A673 (cell line): ENCODE data around the gene STK10. TPM values are rescaled to one million over a fixed set of nuclear protein-coding genes. Genes with fewer than 3 reads are reported as not detected.

Experiments used
- BruUV-seq: library from RNA; stranded (reverse); fragments of 400-500 nt; replicated peaks from 2 replicates; lab custom pipeline; 2021; lab: Mats Ljungman, UMichigan
- CTCF ChIA-PET: fragments of 300-600 bp; sonication (Branson Sonifier 250); formaldehyde crosslinking; loops from one replicate; lab custom pipeline; 2022; ENCODE audit warnings: antibody characterized with exemption; lab: Charles Lee
- POLR2A ChIA-PET: fragments of 300-600 bp; sonication (Branson Sonifier 250); formaldehyde crosslinking; loops from one replicate; lab custom pipeline; 2022; ENCODE audit warnings: antibody characterized with exemption; ENCODE audit not compliant: low non-redundant PET; lab: Charles Lee
- DNase-seq: peaks from one replicate; pipeline ENCODE4 v3.0.0-alpha.2; 2015; ENCODE audit warnings: low spot score
- H3K27ac ChIP-seq: fragments of 200-600 bp; sonication (generic); 2 replicates; pipeline ENCODE4 v1.5.1; 2016; ENCODE audit warnings: mixed run types, low read depth, mild to moderate bottlenecking, mixed read lengths, antibody characterized with exemption, low read length; ENCODE audit not compliant: poor library complexity, severe bottlenecking
- H3K27me3 ChIP-seq: fragments of 200-600 bp; sonication (generic); replicated peaks from 2 replicates; pipeline ENCODE4 v1.6.1; 2017; ENCODE audit warnings: mixed run types, low read depth, mild to moderate bottlenecking, mixed read lengths, antibody characterized with exemption, low read length; ENCODE audit not compliant: insufficient read depth, poor library complexity
- H3K36me3 ChIP-seq: fragments of 200-600 bp; sonication (generic); 2 replicates; pipeline ENCODE4 v1.6.1; 2016; ENCODE audit warnings: mixed run types, mild to moderate bottlenecking, mixed read lengths, antibody characterized with exemption, low read length; ENCODE audit not compliant: insufficient read depth, poor library complexity, severe bottlenecking
- H3K4me1 ChIP-seq: fragments of 200-600 bp; sonication (generic); 2 replicates; pipeline ENCODE4 v1.6.1; 2017; ENCODE audit warnings: mixed run types, mild to moderate bottlenecking, mixed read lengths, antibody characterized with exemption, low read length; ENCODE audit not compliant: insufficient read depth, poor library complexity, severe bottlenecking
- H3K4me3 ChIP-seq: fragments of 200-600 bp; sonication (generic); 2 replicates; pipeline ENCODE4 v1.5.1; 2016; ENCODE audit warnings: low read depth, mixed run types, mild to moderate bottlenecking, mixed read lengths, low read length; ENCODE audit not compliant: poor library complexity, severe bottlenecking
- H3K9me3 ChIP-seq: fragments of 200-600 bp; sonication (generic); 2 replicates; pipeline ENCODE4 v1.6.1; 2016; ENCODE audit warnings: mixed run types, low read depth, mild to moderate bottlenecking, mixed read lengths, antibody characterized with exemption, low read length; ENCODE audit not compliant: poor library complexity, severe bottlenecking
- CTCF ChIP-seq: fragments of 300-800, 200-600 bp; sonication (generic); conservative IDR thresholded peaks from 2 replicates; pipeline ENCODE4 v1.5.1; 2017; ENCODE audit warnings: low read depth, mild to moderate bottlenecking, antibody characterized with exemption, low read length, moderate library complexity, mixed read lengths
- EZH2 ChIP-seq: fragments of 200-600 bp; sonication (generic); IDR thresholded peaks from 2 replicates; pipeline ENCODE4 v1.6.1; 2017; ENCODE audit warnings: borderline replicate concordance, low read depth, mild to moderate bottlenecking, mixed read lengths, antibody characterized with exemption, low read length; ENCODE audit not compliant: poor library complexity, severe bottlenecking
- intact Hi-C: fragments of 100-400 bp; cut with micrococcal nuclease; formaldehyde crosslinking; loops from one replicate; pipeline ENCODE4 v1.10.0; 2022; ENCODE audit not compliant: unreplicated experiment
- total RNA-seq: library from RNA; stranded (reverse); gene quantifications from 2 replicates; pipeline ENCODE4 v1.2.3, GENCODE V29; 2021

STK10 gene
- total RNA-seq, 1 experiment from 2014 or later, result 3.8 TPM

- no peak for TF ChIP-seq EZH2
- no peak for TF ChIP-seq CTCF
- DNase-seq, result no peak
- ChIA-PET CTCF (interaction anchor here (0.6 kb wide), 1 partner anchor 196 kb away, joined by 5 read pairs; no protein-coding TSS in a partner anchor), POLR2A (no interaction called here)
- no peaks in the 10 kb centered on the region for H3K4me1 ChIP-seq
- H3K36me3 ChIP-seq, result no peaks in the 10 kb centered on the region
- BruUV-seq, result no TSS peak
- no peaks in the 10 kb centered on the region for H3K9me3 ChIP-seq
- H3K27ac ChIP-seq, result no peak overlapping the region
- no peak overlapping the region for H3K4me3 ChIP-seq
- intact Hi-C loops, result no loop called here
- no peaks in the 10 kb centered on the region for H3K27me3 ChIP-seq
Measured at GRCh38 chr5:172127581-172127980, 60.4 kb downstream of the STK10 start.

- POLR2A ChIA-PET, result no interaction called here
Measured at GRCh38 chr5:172123269-172123692, 64.7 kb downstream of the STK10 start.

GRCh38 chr5:172119921-172120688 is 67.9 kb downstream of the STK10 start:
- Histone ChIP-seq H3K4me1 (no peaks in the 10 kb centered on the region), H3K27me3 (no peaks in the 10 kb centered on the region), H3K9me3 (no peaks in the 10 kb centered on the region), H3K4me3 (no peak overlapping the region), H3K27ac (no peak overlapping the region), H3K36me3 (no peaks in the 10 kb centered on the region)
- intact Hi-C loops, result no loop called here
- TF ChIP-seq EZH2 (no peak), CTCF (no peak)
- CTCF ChIA-PET, result no interaction called here
- BruUV-seq, result no TSS peak
- POLR2A ChIA-PET, result no interaction called here
- no peak for DNase-seq

More at GRCh38 chr5:172123269-172123692, 64.7 kb downstream of the STK10 start:
- Histone ChIP-seq H3K9me3 (no peaks in the 10 kb centered on the region), H3K4me1 (no peaks in the 10 kb centered on the region), H3K27me3 (no peaks in the 10 kb centered on the region), H3K27ac (no peak overlapping the region), H3K4me3 (no peak overlapping the region), H3K36me3 (no peaks in the 10 kb centered on the region)
- peak; percentile 26 for DNase-seq
- CTCF ChIA-PET, result no interaction called here
- 0 out of 2 replicates have a peak, but pooled peaks have one; percentile 19 for TF ChIP-seq CTCF
- TF ChIP-seq EZH2, result no peak
- intact Hi-C loops, result no loop called here
- BruUV-seq, result no TSS peak
